Hepatocyte (in vitro differentiated cells): Measurements from ENCODE around the gene ARHGEF4. TPM values are rescaled to one million over a fixed set of nuclear protein-coding genes. Genes with fewer than 3 reads are reported as not detected.

Experiments used
- DNase-seq: peaks from one replicate; pipeline ENCODE4 v3.0.0-alpha.2; 2016; ENCODE audit warnings: low spot score
- H2AFZ ChIP-seq: fragments of 200-600 bp; sonication (generic); 2 replicates; pipeline ENCODE4 v1.6.0; 2016; ENCODE audit warnings: antibody characterized with exemption, mild to moderate bottlenecking
- H3K27ac ChIP-seq: fragments of 200-600 bp; sonication (generic); 2 replicates; pipeline ENCODE4 v1.5.1; 2016; ENCODE audit warnings: mild to moderate bottlenecking
- H3K27me3 ChIP-seq: fragments of 200-600 bp; sonication (generic); 2 replicates; pipeline ENCODE4 v1.6.1; 2016
- H3K36me3 ChIP-seq: fragments of 200-600 bp; sonication (generic); replicated peaks from 2 replicates; pipeline ENCODE4 v1.5.1; 2016; ENCODE audit warnings: low read depth; ENCODE audit not compliant: insufficient read depth
- H3K4me1 ChIP-seq: fragments of 200-600 bp; sonication (generic); 2 replicates; pipeline ENCODE4 v1.5.1; 2016; ENCODE audit warnings: mild to moderate bottlenecking, moderate library complexity; ENCODE audit not compliant: insufficient read depth
- H3K4me2 ChIP-seq: fragments of 200-600 bp; sonication (generic); 2 replicates; pipeline ENCODE4 v1.6.0; 2016
- H3K4me3 ChIP-seq: fragments of 200-600 bp; sonication (generic); 2 replicates; pipeline ENCODE4 v1.5.1; 2016; ENCODE audit warnings: mild to moderate bottlenecking
- H3K79me2 ChIP-seq: fragments of 200-600 bp; sonication (generic); 2 replicates; pipeline ENCODE4 v1.6.0; 2017; ENCODE audit warnings: mild to moderate bottlenecking
- H3K9me2 ChIP-seq: fragments of 200-600 bp; sonication (generic); replicated peaks from 2 replicates; pipeline ENCODE4 v1.6.0; 2017; ENCODE audit warnings: mild to moderate bottlenecking; ENCODE audit not compliant: insufficient read depth
- H3K9me3 ChIP-seq: fragments of 200-600 bp; sonication (generic); 2 replicates; pipeline ENCODE4 v1.5.1; 2016; ENCODE audit warnings: low read depth, mild to moderate bottlenecking
- H4K20me1 ChIP-seq: fragments of 200-600 bp; sonication (generic); 2 replicates; pipeline ENCODE4 v1.6.0; 2016; ENCODE audit warnings: mild to moderate bottlenecking; ENCODE audit not compliant: insufficient read depth, poor library complexity, severe bottlenecking
- EZH2 ChIP-seq: fragments of 200-600 bp; sonication (generic); IDR thresholded peaks from 2 replicates; pipeline ENCODE4 v1.6.1; 2016; ENCODE audit warnings: antibody characterized with exemption, mild to moderate bottlenecking, borderline replicate concordance
- EZH2phosphoT487 ChIP-seq: fragments of 200-600 bp; sonication (generic); IDR thresholded peaks from one replicate; pipeline ENCODE4 v1.6.1; 2018; ENCODE audit warnings: antibody characterized with exemption, mild to moderate bottlenecking, low read depth, moderate library complexity; ENCODE audit not compliant: unreplicated experiment, severe bottlenecking
- WGBS: methylation state at CpG from one replicate; pipeline ENCODE4 v1.1.6; 2016; ENCODE audit warnings: low lambda C conversion rate; ENCODE audit errors: missing lambda C conversion rate; 5-methylcytosine and 5-hydroxymethylcytosine counted together
- polyA plus RNA-seq: library from polyadenylated mRNA; unstranded; fragments of >200 nt; fragmentation: Nextera tagmentation; extraction: Ambion mirVana; gene quantifications from 2 replicates; pipeline ENCODE4 v1.2.1, GENCODE V29; 2016
- total RNA-seq: library from RNA; depleted of rRNA; stranded (reverse); fragments of >200 nt; gene quantifications from 2 replicates; pipeline ENCODE4 v1.2.3, GENCODE V29; 2014
- TF ChIP-seq, protein P1 (sequence below): fragments of 200-600 bp; sonication (generic); IDR thresholded peaks from 2 replicates; pipeline ENCODE4 v1.5.1; 2016; ENCODE audit warnings: antibody characterized with exemption, mild to moderate bottlenecking; ENCODE audit not compliant: poor library complexity

Gene ARHGEF4
- total and polyA plus RNA-seq, 2 experiments from 2014 or later, result 11.2 to 15.8 TPM

GRCh38 chr2:130818809-130819208 lies 17.9 kb upstream of the ARHGEF4 start:
- Histone ChIP-seq H3K27ac (no peak overlapping the region), H3K36me3 (no peaks in the 10 kb centered on the region), H3K4me3 (no peak overlapping the region), H4K20me1 (no peaks in the 10 kb centered on the region), H3K9me2 (no peaks in the 10 kb centered on the region), H3K9me3 (no peaks in the 10 kb centered on the region), H2AFZ (no peak overlapping the region), H3K4me1 (peaks cover 7% of the 10 kb centered on the region), H3K27me3 (no peaks in the 10 kb centered on the region), H3K79me2 (no peaks in the 10 kb centered on the region), H3K4me2 (no peak overlapping the region)
- WGBS, result 90% methylated on average over 5 of the region's 5 CpGs
- DNase-seq, result no peak
- TF ChIP-seq EZH2phosphoT487 (no peak), EZH2 (no peak)
- TF ChIP-seq, protein P1, sequence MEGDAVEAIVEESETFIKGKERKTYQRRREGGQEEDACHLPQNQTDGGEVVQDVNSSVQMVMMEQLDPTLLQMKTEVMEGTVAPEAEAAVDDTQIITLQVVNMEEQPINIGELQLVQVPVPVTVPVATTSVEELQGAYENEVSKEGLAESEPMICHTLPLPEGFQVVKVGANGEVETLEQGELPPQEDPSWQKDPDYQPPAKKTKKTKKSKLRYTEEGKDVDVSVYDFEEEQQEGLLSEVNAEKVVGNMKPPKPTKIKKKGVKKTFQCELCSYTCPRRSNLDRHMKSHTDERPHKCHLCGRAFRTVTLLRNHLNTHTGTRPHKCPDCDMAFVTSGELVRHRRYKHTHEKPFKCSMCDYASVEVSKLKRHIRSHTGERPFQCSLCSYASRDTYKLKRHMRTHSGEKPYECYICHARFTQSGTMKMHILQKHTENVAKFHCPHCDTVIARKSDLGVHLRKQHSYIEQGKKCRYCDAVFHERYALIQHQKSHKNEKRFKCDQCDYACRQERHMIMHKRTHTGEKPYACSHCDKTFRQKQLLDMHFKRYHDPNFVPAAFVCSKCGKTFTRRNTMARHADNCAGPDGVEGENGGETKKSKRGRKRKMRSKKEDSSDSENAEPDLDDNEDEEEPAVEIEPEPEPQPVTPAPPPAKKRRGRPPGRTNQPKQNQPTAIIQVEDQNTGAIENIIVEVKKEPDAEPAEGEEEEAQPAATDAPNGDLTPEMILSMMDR, result no peak

DNA sequence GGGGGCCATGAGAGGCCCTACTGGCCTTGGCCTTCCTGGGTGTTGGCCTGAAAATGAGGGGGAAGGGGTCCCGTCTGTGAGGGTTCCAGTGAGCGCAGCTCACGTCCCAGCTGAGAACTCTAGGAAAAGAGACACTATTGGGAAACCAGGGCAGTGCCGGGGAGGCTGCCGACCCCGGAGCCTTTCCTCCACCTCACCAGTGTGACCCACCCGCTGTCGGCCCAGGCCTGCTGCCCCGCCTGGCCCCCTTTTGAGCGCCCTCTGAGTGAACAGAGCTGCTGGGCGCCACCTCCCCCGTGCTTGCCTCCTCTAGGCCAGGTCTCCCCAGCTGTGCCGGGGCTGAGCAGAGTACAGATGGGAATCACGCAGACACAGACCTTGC lies 17.5 kb upstream of the ARHGEF4 start:
- no peak for DNase-seq
- TF ChIP-seq EZH2phosphoT487, result no peak
- TF ChIP-seq EZH2, result no peak
- TF ChIP-seq, protein P1, result no peak
- H4K20me1 ChIP-seq, result no peaks in the 10 kb centered on the region
- no peak overlapping the region for H3K4me3 ChIP-seq
- no peak overlapping the region for H2AFZ ChIP-seq
- H3K9me3 ChIP-seq, result no peaks in the 10 kb centered on the region
- no peaks in the 10 kb centered on the region for H3K79me2 ChIP-seq
- H3K36me3 ChIP-seq, result no peaks in the 10 kb centered on the region
- peaks cover 7% of the 10 kb centered on the region for H3K4me1 ChIP-seq
- 89% methylated on average over 14 of the region's 14 CpGs for WGBS
- H3K9me2 ChIP-seq, result no peaks in the 10 kb centered on the region
- H3K27ac ChIP-seq, result no peak overlapping the region
- no peak overlapping the region for H3K4me2 ChIP-seq
- H3K27me3 ChIP-seq, result no peaks in the 10 kb centered on the region

DNA sequence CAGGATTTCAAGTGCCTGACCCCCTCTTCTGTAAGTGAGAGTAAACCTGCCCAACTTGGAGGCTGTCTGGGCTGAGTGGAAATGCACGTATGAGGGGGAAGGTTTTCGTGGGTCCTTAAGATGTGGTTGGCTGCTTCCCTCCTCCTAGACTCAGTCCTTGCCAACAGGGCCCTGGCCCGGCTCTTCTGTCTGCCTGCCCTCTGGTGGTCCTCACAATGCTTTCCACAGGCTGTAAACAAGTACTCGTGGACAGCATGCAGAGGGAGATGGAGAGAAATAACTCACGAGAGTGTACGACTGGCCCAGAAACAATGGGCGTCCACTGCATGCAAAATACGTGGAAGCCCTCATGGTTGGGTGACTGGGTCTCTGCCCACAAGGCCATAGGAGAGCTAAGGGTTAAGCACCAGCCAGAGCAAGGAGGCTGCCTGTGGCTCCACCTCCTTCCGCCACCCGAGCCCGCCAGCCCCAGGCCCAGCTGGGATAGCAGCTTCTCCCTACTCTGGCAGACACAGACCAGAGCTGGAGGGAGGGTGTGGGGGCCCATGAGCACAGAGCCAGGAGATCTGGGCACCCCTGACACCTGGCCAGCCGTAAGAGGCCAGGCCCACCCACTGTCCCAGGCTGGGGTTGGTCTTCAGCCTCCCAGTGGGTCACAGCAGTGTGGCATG lies 17.0 kb upstream of the ARHGEF4 start:
- no peak for DNase-seq
- peak overlapping the region; percentile 62 for H3K4me2 ChIP-seq
- no peak overlapping the region for H2AFZ ChIP-seq
- peak overlapping the region; percentile 37 for H3K27ac ChIP-seq
- no peaks in the 10 kb centered on the region for H3K27me3 ChIP-seq
- TF ChIP-seq, protein P1, result peak; percentile 27
- TF ChIP-seq EZH2, result no peak
- WGBS, result 49% methylated on average over 12 of the region's 12 CpGs
- peaks cover 7% of the 10 kb centered on the region for H3K4me1 ChIP-seq
- no peaks in the 10 kb centered on the region for H4K20me1 ChIP-seq
- H3K4me3 ChIP-seq, result no peak overlapping the region
- no peaks in the 10 kb centered on the region for H3K9me2 ChIP-seq
- H3K9me3 ChIP-seq, result no peaks in the 10 kb centered on the region
- H3K36me3 ChIP-seq, result no peaks in the 10 kb centered on the region
- no peaks in the 10 kb centered on the region for H3K79me2 ChIP-seq
